ENCODE results near the gene ZBED2.
"Not testable (repeated sequence)": the region's sequence is repeated elsewhere in the genome, so short reads cannot be mapped to it uniquely, and the experiment has no call there.

ZBED2 gene

GRCh38 chr3:111570404-111571030 is 24.6 kb downstream of the ZBED2 start:
- no peak for DNase-seq

- DNase-seq = no peak
Observed at GRCh38 chr3:111568911-111569310, 26.2 kb downstream of the ZBED2 start.

GRCh38 chr3:111568355-111568754 is 26.8 kb downstream of the ZBED2 start:
- DNase-seq = no peak

GRCh38 chr3:111566844-111567243 is 28.3 kb downstream of the ZBED2 start:
- DNase-seq = no peak

GRCh38 chr3:111561902-111562301 is 33.2 kb downstream of the ZBED2 start:
- DNase-seq = not testable (repeated sequence)

- no peak for DNase-seq
Observed at GRCh38 chr3:111548756-111549155, 46.4 kb downstream of the ZBED2 start.

GRCh38 chr3:111548092-111548491 is 47.1 kb downstream of the ZBED2 start:
- no peak for DNase-seq

- peak; percentile 26 for DNase-seq
Observed at GRCh38 chr3:111547631-111548030, 47.5 kb downstream of the ZBED2 start.

- DNase-seq = no peak
Observed at GRCh38 chr3:111545349-111545748, 49.8 kb downstream of the ZBED2 start.

Data from femur (tissue), 1 donor.